HepG2 (cell line): ENCODE data around the gene SOWAHB. TPM values are rescaled to one million over a fixed set of nuclear protein-coding genes. Genes with fewer than 3 reads are reported as not detected.

ENCODE experiments used
- CENPT ChIP-seq: sonication (generic); formaldehyde crosslinking; IDR thresholded peaks from 2 replicates; pipeline ENCODE4 v1.8.0; 2022; ENCODE audit warnings: low read depth, mild to moderate bottlenecking, moderate library complexity, missing genetic modification reagents
- CENPX ChIP-seq: sonication (generic); formaldehyde crosslinking; IDR thresholded peaks from 2 replicates; pipeline ENCODE4 v1.9.0; 2021; ENCODE audit warnings: mild to moderate bottlenecking, missing genetic modification reagents, moderate library complexity
- HOXA3 ChIP-seq: sonication (generic); formaldehyde crosslinking; IDR thresholded peaks from 2 replicates; pipeline ENCODE4 v1.5.0; 2020; ENCODE audit warnings: missing genetic modification reagents
- MIER3 ChIP-seq: IDR thresholded peaks from 2 replicates; pipeline ENCODE4 v1.6.1; 2016; ENCODE audit warnings: missing compliant biosample characterization, borderline replicate concordance
- TOPORS ChIP-seq: sonication (generic); formaldehyde crosslinking; IDR thresholded peaks from 2 replicates; pipeline ENCODE4 v1.8.0; 2023; ENCODE audit warnings: mild to moderate bottlenecking, missing genetic modification reagents
- ZBTB40 ChIP-seq, 2 experiments: fragments of 450-650 bp in 1 of 2; sonication (generic) in 1 of 2; formaldehyde crosslinking in 1 of 2; IDR thresholded peaks; 2 replicates each; pipeline versions ENCODE4 v1.6.1 to v1.8.0; 2016 to 2022; ENCODE audit warnings: antibody characterized with exemption in 1 of 2, mild to moderate bottlenecking in 1 of 2, missing genetic modification reagents in 1 of 2
- ZNF567 ChIP-seq: sonication (generic); formaldehyde crosslinking; IDR thresholded peaks from 2 replicates; pipeline ENCODE4 v1.8.1; 2023; ENCODE audit warnings: mild to moderate bottlenecking, missing genetic modification reagents, borderline replicate concordance
- ZNF670 ChIP-seq: sonication (generic); formaldehyde crosslinking; IDR thresholded peaks from 2 replicates; pipeline ENCODE4 v1.8.0; 2022; ENCODE audit warnings: mild to moderate bottlenecking, missing genetic modification reagents, borderline replicate concordance
- polyA plus RNA-seq, 8 experiments: library from polyadenylated mRNA; depleted of rRNA in 3 of 8; stranded (reverse) in 7 of 8; unstranded in 1 of 8; fragments of >200 nt; fragmentation: Illumina TruSeq in 4 of 8; extraction: Trizol in 4 of 8; gene quantifications; 2 replicates each; pipeline versions ENCODE4 v1.2.1 to v1.2.3, GENCODE V29; 2011 to 2016; ENCODE audit warnings: low read depth in 4 of 8, missing spikeins in 1 of 8, mixed read lengths in 1 of 8; ENCODE audit not compliant: insufficient read depth in 1 of 8
- total RNA-seq, 5 experiments: library from RNA; depleted of rRNA; stranded (reverse); fragments of >200 nt; fragmentation: Illumina TruSeq; extraction: Trizol; gene quantifications; 2 replicates each; pipeline ENCODE4 v1.2.3, GENCODE V29; 2016; ENCODE audit warnings: low read depth in 1 of 5
- TF ChIP-seq, protein P1 (sequence below): sonication (generic); formaldehyde crosslinking; IDR thresholded peaks from 2 replicates; pipeline ENCODE4 v1.8.0; 2022; ENCODE audit warnings: low read depth, missing genetic modification reagents

Gene SOWAHB
- total and polyA plus RNA-seq, 2 of the 13 experiments (the other 11 are each of a cell fraction or from before 2014, with no cell fraction given): 0.12 to 0.51 TPM

DNA sequence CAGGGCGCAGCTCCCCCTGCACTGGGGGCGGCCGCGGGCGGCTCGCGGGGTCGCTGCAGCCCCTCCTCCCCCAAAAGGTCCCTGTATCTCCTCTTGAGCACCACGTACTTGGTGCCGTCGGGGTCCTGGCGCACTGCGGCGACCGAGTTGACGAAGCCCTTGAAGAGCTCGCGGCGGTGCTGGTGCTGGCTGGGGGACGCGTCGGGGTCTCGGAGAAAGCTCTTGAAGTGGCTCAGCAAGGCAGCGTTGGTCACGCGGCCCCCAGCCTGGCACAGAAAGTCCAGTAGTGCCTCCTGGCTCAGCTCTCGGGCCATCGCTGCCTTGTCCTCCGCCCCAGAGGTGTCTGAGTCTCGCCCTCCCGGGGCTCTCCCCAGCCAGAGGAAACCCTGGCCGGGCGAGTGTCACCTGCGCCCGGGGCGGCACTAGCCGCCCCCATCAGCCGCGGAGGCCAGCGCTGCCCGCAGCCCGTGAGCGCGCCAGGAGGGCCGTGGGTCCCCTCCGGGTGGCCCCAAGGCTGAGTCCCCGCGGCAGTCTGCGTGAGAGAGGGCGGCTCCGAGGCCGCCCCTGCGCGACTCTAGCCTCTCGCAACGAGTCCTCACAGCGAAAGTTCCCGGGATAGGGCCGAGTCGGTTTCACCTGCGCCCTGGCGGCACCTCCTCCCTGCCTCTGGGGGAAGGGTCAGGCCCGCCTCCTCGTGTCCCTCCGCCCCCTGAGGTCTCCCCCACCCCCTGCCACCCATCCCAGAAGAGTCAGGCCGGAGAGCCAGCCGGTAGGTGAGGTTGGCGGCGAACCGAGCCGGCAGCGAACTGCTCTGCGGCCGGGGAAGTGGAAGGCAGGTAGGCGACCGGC, at the start of gene SOWAHB (continued):
- TF ChIP-seq, protein P1, sequence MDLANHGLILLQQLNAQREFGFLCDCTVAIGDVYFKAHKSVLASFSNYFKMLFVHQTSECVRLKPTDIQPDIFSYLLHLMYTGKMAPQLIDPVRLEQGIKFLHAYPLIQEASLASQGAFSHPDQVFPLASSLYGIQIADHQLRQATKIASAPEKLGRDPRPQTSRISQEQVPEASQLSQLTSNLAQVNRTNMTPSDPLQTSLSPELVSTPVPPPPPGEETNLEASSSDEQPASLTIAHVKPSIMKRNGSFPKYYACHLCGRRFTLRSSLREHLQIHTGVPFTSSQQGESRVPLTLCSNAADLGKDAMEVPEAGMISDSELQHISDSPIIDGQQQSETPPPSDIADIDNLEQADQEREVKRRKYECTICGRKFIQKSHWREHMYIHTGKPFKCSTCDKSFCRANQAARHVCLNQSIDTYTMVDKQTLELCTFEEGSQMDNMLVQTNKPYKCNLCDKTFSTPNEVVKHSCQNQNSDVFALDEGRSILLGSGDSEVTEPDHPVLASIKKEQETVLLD (CRISPR knock-in tag): 0 out of 2 replicates have a peak, but pooled peaks have one; percentile 23
- no peak for TF ChIP-seq ZNF567
- 0 out of 2 replicates have a peak, but pooled peaks have one; percentile 57 for TF ChIP-seq TOPORS
- no peak for TF ChIP-seq HOXA3 (CRISPR knock-in tag)
- TF ChIP-seq ZNF670 (CRISPR knock-in tag): no peak
- no peak for TF ChIP-seq MIER3
- no peak for TF ChIP-seq CENPX (CRISPR knock-in tag)
- no peak for TF ChIP-seq ZBTB40 (IDR thresholded peaks at IDR 0.05)
- no peak for TF ChIP-seq ZBTB40 (CRISPR knock-in tag; IDR thresholded peaks at IDR 0.05)
- no peak for TF ChIP-seq CENPT (CRISPR knock-in tag)
